T-helper 2 cell treated with Interferon-gamma antibody and Interleukin-4, amounts not matched to agents 100 ng/mL and 5 ng/mL, for 36 hours (primary cell): ENCODE data around the gene RPL22L1. TPM values are rescaled to one million over a fixed set of nuclear protein-coding genes. Genes with fewer than 3 reads are reported as not detected.
"Not testable (repeated sequence)": the region's sequence is repeated elsewhere in the genome, so short reads cannot be mapped to it uniquely, and the experiment has no call there.

ENCODE experiments used
- intact Hi-C: fragments of 100-400 bp; cut with micrococcal nuclease; formaldehyde crosslinking; loops from one replicate; pipeline ENCODE4 v1.15.1; 2023
- total RNA-seq: library from RNA; stranded (reverse); gene quantifications from 2 replicates; pipeline ENCODE4 v1.2.3, GENCODE V29; 2022

Gene RPL22L1
- total RNA-seq, 1 donor from 2014 or later: 70.1 TPM

DNA sequence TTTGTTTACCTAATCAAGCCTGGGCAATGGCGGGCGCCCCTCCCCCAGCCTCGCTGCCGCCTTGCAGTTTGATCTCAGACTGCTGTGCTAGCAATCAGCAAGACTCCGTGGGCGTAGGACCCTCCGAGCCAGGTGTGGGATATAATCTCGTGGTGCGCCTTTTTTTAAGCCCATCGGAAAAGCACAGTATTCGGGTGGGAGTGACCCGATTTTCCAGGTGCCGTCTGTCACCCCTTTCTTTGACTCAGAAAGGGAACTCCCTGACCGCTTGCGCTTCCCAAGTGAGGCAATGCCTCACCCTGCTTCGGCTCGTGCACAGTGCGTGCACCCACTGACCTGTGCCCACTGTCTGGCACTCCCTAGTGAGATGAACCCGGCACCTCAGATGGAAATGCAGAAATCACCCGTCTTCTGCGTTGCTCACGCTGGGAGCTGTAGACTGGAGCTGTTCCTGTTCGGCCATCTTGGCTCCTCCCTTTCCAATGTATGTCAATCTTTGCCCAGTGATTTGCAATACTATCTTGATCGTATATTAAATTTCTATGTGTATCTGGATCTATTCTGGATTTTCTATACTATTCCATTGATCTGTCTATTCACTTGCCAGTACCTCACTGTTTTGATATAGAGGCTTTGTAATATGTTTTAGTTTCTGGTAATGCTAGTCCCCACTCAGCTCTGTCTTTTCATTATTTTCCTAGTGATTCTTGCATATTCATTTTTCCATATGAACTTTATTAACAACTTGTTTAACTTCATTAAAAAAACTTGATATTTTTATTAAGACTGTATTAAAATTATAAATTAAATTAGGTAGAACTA, 14.3 kb upstream of the RPL22L1 start:
- intact Hi-C loops: not testable (repeated sequence)

DNA sequence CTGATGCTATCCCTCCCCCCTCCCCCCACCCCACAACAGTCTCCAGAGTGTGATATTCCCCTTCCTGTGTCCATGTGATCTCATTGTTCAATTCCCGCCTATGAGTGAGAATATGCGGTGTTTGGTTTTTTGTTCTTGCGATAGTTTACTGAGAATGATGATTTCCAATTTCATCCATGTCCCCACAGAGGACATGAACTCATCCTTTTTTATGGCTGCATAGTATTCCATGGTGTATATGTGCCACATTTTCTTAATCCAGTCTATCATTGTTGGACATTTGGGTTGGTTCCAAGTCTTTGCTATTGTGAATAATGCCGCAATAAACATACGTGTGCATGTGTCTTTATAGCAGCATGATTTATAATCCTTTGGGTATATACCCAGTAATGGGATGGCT, 8.7 kb upstream of the RPL22L1 start:
- intact Hi-C loops: loop anchor here (10.0 kb wide), 3 partner anchors 586 to 654 kb away; partner anchors contain the start of genes PRKCI and TNIK

DNA sequence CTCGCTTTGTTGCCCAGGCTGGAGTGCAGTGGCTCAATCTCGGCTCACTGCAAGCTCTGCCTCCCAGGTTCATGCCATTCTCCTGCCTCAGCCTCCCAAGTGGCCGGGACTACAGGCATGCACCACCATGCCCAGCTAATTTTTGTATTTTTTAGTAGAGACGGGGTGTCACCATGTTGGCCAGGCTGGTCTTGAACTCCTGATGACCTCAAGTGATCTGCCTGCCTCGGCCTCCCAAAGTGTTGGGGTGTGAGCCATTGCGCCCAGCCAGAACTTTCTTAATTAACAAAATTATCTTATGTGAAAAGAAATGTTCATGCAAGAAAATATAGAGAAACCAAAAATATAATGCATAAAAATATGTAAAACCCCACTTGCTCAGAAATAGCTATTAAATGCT, 7.3 kb upstream of the RPL22L1 start:
- intact Hi-C loops: loop anchor here (10.0 kb wide), 3 partner anchors 587 to 653 kb away; partner anchors contain the start of genes PRKCI and TNIK

DNA sequence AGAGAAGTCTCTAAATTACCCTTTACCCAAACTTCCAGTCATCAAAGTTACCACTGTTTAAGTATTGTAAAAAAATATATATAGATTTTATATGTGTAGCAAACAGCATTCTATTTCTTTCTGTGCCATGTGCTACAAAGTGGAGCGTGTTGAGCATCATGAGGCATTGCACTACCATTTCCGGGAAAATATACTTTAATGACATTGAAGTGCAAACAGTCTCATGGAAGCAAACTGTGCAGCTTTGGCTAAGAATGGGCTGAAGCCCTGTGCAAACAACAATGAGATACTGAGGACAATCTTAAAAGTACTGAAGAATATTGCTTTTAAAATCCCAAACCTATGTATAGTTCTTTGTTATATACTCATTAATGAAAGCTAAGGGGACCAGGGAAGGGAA, 6.5 kb upstream of the RPL22L1 start:
- intact Hi-C loops: loop anchor here (10.0 kb wide), 3 partner anchors 588 to 652 kb away; partner anchors contain the start of genes PRKCI and TNIK

DNA sequence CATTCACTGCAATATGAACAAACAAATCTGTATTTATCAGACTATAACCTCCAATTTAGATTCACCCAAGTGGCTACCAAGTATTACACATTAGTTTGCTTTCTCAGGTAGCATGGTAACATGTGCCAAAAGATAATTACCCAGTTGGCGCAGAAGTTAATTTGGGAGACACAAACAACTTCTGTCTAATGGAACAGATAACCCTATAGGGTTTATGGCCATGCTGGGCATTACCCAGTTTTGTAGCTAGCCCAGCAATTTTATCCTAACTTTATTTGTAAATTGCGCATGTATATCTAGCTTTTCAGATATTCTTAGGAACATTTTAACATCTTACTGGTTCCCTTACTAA, 780 bp downstream of the RPL22L1 start:
- intact Hi-C loops: loop anchor here (5.0 kb wide), 1 partner anchor 512 kb away; the partner anchor contains the start of gene SKIL

DNA sequence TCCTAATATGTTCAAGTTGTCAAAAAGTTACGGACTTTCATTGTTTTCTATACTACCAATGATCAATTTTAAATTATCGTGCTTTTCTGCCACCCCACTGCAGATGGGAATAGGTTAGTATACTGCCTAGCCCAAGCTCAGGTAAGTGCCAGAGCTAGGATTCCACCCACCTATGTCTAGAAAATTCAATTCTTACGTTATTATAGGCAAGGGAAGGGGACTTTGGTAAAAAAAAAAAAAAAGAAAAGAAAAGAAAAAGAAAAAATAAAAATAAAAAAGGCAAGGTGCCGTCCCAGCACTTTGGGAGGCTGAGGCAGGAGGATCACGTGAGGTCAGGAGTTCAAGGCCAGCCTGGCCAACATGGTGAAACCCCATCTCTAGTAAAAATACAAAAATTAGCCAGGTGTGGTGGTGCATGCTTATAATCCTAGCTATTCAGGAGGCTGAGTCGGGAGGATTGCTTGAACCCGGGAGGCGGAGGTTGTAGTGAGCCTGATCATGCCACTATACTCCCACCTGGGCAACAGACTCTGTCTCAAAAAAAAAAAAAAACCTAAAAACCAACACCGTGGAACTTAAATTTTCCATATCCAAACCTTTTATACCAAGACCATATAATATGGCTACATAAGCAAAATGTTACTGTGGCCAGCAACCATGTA, 1.3 kb downstream of the RPL22L1 start:
- intact Hi-C loops: loop anchor here (5.0 kb wide), 1 partner anchor 511 kb away; the partner anchor contains the start of gene SKIL

DNA sequence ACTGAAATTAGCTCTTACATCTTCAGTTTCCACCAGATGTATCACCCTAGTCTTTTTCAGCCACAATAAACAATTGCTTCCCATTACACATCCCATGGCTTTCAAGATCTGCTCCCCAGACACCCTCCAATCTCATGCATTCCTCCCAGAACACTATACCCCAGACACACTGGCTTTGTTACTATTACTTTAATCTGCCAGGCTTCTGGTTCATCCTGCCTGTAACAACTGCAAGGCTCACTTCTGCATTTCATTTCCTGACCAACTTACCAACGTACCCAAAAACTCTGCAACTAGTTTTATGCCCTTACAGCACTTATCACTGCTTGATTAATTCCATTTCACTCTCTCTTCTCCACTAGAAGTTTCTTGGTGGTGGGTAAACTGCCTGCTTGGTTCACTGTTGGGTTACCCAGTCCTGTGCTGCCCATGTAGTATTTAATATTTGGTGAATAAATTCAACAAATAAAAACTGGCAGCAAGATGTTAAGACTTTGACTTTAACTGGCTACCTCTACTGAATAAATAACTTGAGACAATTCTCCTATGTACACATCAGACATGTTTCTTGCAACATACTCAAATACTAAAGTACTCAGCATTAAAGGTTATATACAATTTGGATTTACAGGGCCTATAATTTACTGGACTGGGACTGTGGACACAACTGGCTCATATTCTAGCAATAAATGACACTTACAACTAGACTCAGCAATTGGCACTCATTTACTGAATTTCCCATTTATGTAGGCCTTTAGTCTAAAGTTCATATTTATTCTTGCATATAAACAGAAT, 2.7 kb downstream of the RPL22L1 start:
- intact Hi-C loops: loop anchor here (5.0 kb wide), 1 partner anchor 510 kb away; the partner anchor contains the start of gene SKIL

DNA sequence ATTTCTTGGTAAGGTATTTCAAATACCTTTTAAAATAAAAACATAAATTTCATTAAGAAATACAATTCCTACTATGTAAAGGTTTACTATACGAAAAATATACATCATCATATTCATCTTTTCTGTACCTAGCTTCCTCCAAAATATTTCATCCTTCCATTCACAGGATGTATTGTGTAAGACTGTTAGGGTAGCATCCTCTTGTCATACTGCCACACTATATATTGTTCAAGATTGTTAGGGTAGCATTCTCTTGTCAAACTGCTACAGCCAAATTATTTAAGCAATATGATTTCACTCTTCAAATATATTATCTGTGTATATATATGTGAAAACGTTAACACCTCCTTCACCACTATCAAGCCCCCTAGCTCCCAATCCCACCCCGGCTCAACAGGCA, 3.5 kb downstream of the RPL22L1 start:
- intact Hi-C loops: loop anchor here (5.0 kb wide), 1 partner anchor 509 kb away; the partner anchor contains the start of gene SKIL

DNA sequence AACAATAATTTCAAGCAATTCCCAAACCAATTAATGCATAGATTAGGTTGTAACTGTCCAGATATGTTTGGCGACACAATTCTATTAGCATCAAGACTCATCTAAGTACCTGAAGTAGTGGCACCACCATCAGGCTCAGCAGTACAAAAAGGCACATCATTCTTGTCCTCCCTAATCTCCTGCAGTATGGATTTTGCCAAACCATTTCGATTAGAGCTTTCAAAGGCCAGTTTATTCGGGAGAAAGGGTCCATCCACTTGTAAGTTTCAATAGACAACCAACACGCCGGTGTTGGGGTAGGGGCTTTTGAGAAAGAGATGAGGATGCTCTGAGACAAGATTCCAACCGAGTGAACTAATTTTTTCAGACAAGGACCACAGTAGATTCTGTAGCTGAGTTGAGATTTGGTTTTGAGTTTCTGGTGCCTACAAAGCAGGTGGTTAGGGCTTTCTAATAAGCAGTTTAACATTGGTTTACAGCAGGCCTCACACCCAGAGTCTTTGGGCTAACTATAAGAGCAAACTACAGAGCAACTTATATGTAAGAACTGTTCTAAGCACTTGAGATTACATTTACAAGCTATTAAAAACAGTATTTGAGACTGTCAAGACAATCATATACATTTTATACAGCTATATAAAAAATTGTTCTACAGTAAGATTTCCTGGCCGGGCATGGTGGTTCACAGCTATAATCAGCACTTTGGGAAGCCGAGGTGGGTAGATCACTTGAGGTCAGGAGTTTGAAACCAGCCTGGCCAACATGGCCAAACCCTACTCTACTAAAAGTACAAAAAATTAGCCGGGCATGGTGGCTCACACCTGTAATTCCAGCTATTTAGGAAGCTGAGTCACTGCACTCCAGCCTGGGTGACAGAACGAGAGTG, 4.5 kb downstream of the RPL22L1 start:
- intact Hi-C loops: loop anchor here (5.0 kb wide), 1 partner anchor 508 kb away; the partner anchor contains the start of gene SKIL

DNA sequence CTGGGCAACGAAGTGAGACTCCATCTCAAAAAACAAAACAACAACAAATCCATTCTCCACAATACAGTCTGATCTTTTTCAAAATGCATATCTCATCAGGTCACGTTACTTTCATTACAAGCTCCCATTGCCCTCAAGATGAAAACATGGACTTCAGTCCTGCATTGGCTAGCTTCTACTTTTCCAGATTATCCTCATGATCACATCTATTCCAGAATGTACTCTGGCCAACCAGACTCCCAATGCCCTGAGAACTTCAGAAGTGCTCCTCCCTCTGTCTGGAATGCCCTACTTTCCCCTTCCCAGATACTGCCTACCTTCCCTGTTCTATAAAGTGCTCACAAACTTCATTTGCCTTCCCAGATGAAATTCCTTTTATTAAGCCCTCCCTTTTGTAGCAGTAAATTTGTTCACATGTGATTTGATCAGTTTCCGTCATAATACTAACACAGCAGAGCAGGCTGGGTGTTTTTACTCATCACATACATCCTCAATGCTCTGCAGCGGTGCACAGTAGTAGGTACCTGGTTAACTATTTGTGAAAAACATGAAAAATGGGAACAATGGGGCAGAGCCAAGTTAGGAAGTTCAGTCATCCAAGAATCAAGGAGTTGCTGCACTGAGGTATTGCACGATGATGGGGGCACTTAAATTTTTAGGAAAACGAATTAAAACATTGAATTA, 5.3 kb downstream of the RPL22L1 start:
- intact Hi-C loops: loop anchor here (5.0 kb wide), 1 partner anchor 507 kb away; the partner anchor contains the start of gene SKIL

DNA sequence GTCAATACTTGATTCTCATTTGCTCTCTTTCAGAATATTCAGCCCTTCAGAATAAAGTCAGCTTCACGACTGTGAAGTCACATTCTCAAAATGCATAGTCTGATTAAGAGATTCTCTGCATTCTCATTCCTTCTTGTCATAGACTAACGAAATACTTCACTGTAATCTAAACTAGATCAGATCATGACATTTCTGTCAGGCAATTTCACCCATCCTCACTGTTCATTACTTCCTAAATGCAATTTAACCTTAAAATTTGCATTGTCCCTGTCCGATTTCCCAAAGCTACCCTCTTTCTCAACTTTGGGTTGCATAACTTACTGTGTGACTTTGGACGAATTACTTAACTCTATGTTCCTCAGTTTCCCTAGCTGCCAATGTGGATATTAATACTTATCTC, 6.2 kb downstream of the RPL22L1 start:
- intact Hi-C loops: no loop called here

DNA sequence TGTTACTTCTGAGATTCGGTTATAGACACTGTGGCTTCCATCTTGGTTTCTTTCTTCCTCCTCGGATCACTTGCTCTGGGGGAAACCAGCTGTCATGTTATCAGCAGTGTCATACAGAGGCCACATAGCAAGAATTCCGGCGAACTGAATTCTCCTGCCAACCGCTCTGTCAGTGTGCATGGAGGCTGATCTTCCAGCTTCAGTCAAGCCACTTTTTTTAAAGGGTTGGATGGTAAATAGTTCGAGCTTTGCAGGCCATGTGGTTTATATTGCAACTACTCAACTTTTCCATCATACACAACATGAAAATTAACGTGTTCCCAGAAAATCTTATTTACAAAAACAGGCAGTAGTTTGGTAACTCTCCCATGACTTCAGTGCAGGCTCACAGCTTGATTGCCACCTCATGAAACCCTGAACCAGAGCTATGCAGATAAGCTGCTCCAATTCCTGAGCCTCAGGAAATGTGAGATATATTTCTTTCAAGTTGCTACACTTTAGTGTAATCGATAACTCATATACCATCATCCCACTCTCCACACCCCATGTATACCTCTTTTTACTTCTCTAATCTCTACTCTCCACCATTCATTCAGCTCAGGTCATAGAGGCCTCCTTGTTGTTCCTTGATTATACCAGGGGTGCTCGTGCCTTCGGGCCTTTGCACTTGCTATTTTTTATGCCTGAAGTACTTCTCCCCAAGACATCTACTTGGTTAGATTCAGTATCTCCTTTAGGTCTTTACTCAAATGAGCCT, 7.2 kb downstream of the RPL22L1 start:
- intact Hi-C loops: no loop called here

DNA sequence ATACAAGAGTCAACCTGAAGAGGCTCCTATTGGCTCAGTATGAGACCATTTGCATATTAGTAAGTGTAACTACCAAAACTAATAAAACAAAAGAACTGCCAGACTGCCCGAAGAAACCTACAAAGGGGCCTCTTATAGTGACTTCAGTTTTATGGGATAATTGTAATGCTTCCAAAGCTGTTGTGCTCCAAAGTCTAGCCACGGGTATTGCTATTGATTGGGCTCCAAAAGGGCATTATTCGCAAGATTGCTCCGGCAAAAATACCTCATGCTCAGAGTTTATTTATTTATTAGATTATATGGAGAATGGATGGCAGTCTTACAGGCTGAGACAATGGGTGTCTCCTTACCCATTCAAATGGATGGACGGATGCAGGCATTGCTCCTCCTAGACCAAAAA, 11.4 kb downstream of the RPL22L1 start:
- intact Hi-C loops: no loop called here

DNA sequence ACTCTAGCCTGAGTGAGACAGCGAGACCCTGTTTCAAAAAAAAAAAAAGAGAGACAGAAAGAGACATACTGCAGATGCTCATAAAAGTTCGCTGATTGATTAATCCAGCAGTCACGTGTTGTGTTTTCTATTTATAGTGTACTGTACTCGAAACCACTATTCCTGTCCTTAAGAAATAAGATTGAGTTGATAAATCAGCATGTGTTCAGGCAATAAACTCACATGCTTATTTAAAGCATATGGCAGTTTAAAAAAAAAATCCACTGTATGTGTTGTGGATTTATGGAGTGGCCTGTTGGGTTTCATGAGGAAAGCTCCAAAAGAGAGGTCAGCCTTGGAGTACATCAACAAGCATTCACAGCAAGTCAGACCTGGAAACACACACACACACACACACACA, 17.7 kb downstream of the RPL22L1 start:
- intact Hi-C loops: no loop called here

DNA sequence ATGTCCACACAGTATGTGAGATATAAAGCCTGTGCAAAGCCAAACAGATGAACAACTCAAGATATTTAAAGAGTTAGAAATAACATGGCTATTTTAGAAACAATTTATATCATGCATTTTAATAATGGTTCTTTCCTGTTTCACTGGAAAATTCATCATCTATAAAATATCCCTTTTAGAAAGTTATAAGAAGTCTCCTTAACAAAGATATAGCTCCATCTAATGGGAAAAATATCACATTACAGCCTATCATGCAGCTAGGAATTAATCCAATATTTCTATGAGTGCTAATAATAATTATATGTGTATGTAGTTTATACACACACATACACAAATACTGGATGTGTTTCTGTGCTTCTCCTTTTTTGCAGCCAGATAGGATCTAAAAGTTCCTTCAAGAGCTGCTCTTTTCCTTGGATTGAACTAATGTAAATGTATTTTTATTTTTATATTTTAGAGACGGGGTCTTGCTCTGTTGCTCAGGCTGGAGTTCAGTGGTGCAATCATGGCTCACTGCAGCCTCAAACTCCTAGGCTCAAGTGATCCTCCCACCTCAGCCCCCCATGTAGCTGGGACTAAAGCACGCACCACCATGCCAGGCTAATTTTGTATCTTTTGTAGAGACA, 21.6 kb downstream of the RPL22L1 start:
- intact Hi-C loops: no loop called here

DNA sequence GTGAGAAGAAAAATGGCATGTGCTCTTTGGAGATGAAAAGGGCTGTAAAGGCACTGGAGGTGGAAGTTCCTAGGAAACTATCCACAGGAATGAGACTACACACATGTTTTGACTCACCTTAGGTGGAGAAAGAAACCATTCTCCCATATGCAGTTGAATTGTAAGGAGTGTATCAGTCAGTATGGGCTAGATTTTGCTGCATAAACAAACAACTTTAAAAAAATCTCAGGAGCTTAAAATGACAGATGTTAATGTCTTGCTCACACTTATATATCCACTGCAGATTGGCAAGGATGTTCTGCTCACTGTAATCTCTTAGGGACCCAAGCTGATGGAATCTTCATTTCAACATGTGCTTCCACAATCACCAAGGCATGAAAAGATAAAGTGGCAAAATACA, 25.6 kb downstream of the RPL22L1 start:
- intact Hi-C loops: no loop called here

DNA sequence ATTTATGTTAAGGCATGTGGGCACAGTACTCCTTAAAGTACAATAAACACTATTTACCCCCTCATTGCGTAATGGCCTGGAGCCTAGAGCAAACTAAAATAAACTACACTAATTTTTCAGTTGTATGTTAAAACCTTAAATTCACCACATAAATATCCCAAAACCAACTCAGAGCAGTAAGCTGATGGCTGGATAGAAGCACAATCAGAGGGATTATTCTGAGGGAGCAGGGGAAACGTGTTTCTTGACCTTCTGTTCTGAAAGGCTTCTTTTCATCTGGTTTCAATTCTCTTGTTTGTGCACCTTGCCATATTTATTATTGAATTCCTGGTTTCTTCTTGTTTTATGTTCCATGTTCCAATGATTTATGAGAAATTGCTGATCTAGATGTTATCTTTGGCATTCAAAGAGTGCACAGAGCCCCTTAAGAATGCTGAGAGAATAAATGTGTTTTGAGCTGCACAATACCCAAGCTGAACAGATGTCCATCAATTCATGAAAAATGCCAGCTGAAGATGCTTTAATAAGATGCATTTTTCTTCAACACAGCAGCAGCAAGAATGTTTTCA, 29.6 kb downstream of the RPL22L1 start:
- intact Hi-C loops: no loop called here

DNA sequence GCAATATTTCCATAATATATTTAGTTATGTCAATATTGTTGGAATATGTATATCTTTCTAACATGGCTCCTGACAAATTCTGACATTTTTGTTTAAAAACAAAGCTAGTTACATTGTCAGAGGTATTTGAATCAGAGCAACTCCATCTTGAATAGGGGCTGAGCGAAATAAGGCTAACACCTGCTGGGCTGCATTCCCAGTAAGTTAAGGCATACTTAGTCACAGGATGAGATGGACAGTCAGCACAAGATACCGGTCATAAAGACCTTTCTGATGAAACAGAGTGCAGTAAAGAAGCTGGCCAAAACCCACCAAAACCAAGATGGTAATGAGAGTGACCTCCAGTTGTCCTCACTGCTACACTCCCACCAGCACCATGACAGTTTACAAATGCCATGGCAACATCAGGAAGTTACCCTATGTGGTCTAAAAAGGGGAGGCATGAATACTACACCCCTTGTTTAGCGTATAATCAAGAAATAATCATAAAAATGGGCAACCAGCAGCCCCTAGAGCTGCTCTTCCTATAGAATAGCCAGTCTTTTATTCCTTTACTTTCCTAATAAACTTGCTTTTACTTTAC, 30.4 kb downstream of the RPL22L1 start:
- intact Hi-C loops: no loop called here
